NT2/D1 (cell line): ENCODE data around the gene SSTR3.

Experiments
- SUZ12 ChIP-seq: IDR thresholded peaks from 2 replicates; pipeline ENCODE4 v1.6.1; 2011; ENCODE audit not compliant: insufficient read length, insufficient read depth; ENCODE audit errors: extremely low read depth
- YY1 ChIP-seq: IDR thresholded peaks from 2 replicates; pipeline ENCODE4 v1.6.1; 2011; ENCODE audit not compliant: insufficient read length, insufficient read depth
- ZNF274 ChIP-seq: IDR thresholded peaks from 2 replicates; pipeline ENCODE4 v1.6.1; 2011; ENCODE audit warnings: mild to moderate bottlenecking, low read depth, low read length

DNA sequence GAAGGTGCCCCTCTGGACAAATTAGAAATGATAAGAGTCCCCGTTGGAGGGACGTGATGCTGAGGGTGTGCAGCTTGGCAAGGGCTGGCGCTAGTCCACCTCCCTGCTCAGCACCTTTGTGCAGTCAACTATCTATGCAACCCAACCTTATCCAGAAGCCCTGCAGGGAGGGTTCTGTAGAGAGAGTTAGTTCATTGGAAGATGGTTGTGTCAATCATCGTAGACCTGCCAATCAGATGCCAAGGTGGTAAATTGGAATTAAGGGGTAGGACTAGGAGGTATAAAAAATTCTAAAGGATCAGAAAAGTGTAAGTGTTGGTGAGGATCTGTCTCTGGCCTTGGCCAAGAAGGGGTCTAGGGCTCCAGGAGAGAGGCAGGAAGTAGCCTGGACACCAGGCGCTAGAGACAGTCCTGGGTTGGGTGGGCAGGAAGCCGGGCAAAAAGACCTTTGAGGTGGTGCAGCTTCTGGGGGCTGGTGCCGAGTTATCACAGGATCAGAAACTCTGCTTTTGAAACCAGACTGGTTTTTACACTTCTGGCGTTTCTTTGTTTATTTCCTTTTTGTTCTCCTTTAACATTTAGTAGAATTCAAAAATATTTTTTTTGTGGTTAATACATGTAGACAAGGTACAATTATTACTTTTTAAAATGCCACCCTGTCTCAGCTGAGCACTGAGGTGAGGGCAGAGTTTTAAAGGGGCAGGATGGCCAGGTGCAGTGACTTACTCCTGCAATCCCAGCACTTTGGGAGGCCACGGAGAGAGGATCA lies 25.9 kb downstream of the SSTR3 start:
- TF ChIP-seq YY1 (no peak), ZNF274 (no peak), SUZ12 (no peak)
